Left hindlimb (tissue), 1 donor: Measurements from ENCODE around the gene RAP1GAP.

ENCODE experiments used
- DNase-seq: peaks from one replicate; pipeline ENCODE4 v3.0.0-alpha.2; 2018

Gene RAP1GAP

GRCh38 chr1:21669258-21670058, at the start of gene RAP1GAP:
Gene RAP1GAP, minus strand, starts transcription at chr1:21669357. Its CDS starts 49,325 bp downstream, at chr1:21620032.
- no peak for DNase-seq

- no peak for DNase-seq
These were observed 47.0 kb upstream of the RAP1GAP start for GRCh38 chr1:21716169-21716568.

- no peak for DNase-seq
These were observed 38.7 kb upstream of the RAP1GAP start for GRCh38 chr1:21707891-21708290.

- no peak for DNase-seq
These were observed 38.1 kb upstream of the RAP1GAP start for GRCh38 chr1:21707086-21707840.

GRCh38 chr1:21706151-21706835, 37.1 kb upstream of the RAP1GAP start:
- DNase-seq: no peak

- DNase-seq: no peak
These were observed 36.3 kb upstream of the RAP1GAP start for GRCh38 chr1:21705303-21705980.

- DNase-seq: no peak
These were observed 35.0 kb upstream of the RAP1GAP start for GRCh38 chr1:21704145-21704544.

GRCh38 chr1:21703318-21703963, 34.3 kb upstream of the RAP1GAP start:
- no peak for DNase-seq

GRCh38 chr1:21702780-21703179, 33.6 kb upstream of the RAP1GAP start:
- no peak for DNase-seq

GRCh38 chr1:21701401-21701800, 32.2 kb upstream of the RAP1GAP start:
- DNase-seq: no peak

- DNase-seq: no peak
These were observed 30.9 kb upstream of the RAP1GAP start for GRCh38 chr1:21700094-21700493.

- DNase-seq: no peak
These were observed 27.8 kb upstream of the RAP1GAP start for GRCh38 chr1:21696931-21697330.

GRCh38 chr1:21693732-21694131, 24.6 kb upstream of the RAP1GAP start:
- no peak for DNase-seq

GRCh38 chr1:21691739-21692138, 22.6 kb upstream of the RAP1GAP start:
- DNase-seq: no peak

- DNase-seq: no peak
These were observed 20.7 kb upstream of the RAP1GAP start for GRCh38 chr1:21689661-21690372.

GRCh38 chr1:21687081-21687529, 17.9 kb upstream of the RAP1GAP start:
- DNase-seq: no peak

GRCh38 chr1:21685946-21686678, 17.0 kb upstream of the RAP1GAP start:
- DNase-seq: no peak

GRCh38 chr1:21681426-21681825, 12.3 kb upstream of the RAP1GAP start:
- DNase-seq: no peak

- no peak for DNase-seq
These were observed 11.8 kb upstream of the RAP1GAP start for GRCh38 chr1:21680918-21681317.

- no peak for DNase-seq
These were observed 11.2 kb upstream of the RAP1GAP start for GRCh38 chr1:21680381-21680780.

- no peak for DNase-seq
These were observed 8.0 kb upstream of the RAP1GAP start for GRCh38 chr1:21677168-21677567.
